T47D (cell line): Measurements from ENCODE around the gene POU2F1.
"Not testable (repeated sequence)": the region's sequence is repeated elsewhere in the genome, so short reads cannot be mapped to it uniquely, and the experiment has no call there.

Experiments used
- DNase-seq, 2 experiments: peaks; one replicate each; pipeline versions ENCODE4 v3.0.0 to v3.0.0-alpha.2; 2011 to 2012; ENCODE audit warnings: low read depth in 1 of 2, low spot score in 1 of 2
- JUND ChIP-seq: IDR thresholded peaks from 2 replicates; pipeline ENCODE4 v1.6.1; 2012; ENCODE audit warnings: low read depth
- in situ Hi-C: cut with HindIII; loops from 2 replicates; pipeline ENCODE4 v1.10.0; 2016; ENCODE audit warnings: low sequenced_read_pairs, low pct_unique_long_range_greater_than_20kb

The POU2F1 gene

GRCh38 chr1:167297222-167298214, 76.8 kb downstream of the POU2F1 start:
- peak in 1 of 2 experiments; percentile 31 for DNase-seq
- in situ Hi-C loops, result no loop called here
- no peak for TF ChIP-seq JUND

- DNase-seq, result no peak
- no peak for TF ChIP-seq JUND
- in situ Hi-C loops, result no loop called here
These were observed 77.6 kb downstream of the POU2F1 start for GRCh38 chr1:167298325-167298724.

GRCh38 chr1:167301355-167301754, 80.7 kb downstream of the POU2F1 start:
- TF ChIP-seq JUND, result no peak
- DNase-seq, result no peak
- in situ Hi-C loops, result no loop called here

GRCh38 chr1:167304165-167304564, 83.5 kb downstream of the POU2F1 start:
- DNase-seq, result no peak
- TF ChIP-seq JUND, result no peak
- in situ Hi-C loops, result no loop called here

- no peak for DNase-seq
- in situ Hi-C loops, result no loop called here
- TF ChIP-seq JUND, result no peak
These were observed 84.5 kb downstream of the POU2F1 start for GRCh38 chr1:167305059-167305705.

- in situ Hi-C loops, result no loop called here
- no peak for DNase-seq
- TF ChIP-seq JUND, result no peak
These were observed 85.1 kb downstream of the POU2F1 start for GRCh38 chr1:167305706-167306277.

GRCh38 chr1:167310732-167311131, 90.0 kb downstream of the POU2F1 start:
- in situ Hi-C loops, result no loop called here
- TF ChIP-seq JUND, result no peak
- DNase-seq, result no peak

- in situ Hi-C loops, result no loop called here
- no peak for TF ChIP-seq JUND
- DNase-seq, result no peak
These were observed 92.2 kb downstream of the POU2F1 start for GRCh38 chr1:167312871-167313270.

- TF ChIP-seq JUND, result no peak
- no peak for DNase-seq
- in situ Hi-C loops, result no loop called here
These were observed 94.0 kb downstream of the POU2F1 start for GRCh38 chr1:167314671-167315070.

GRCh38 chr1:167317463-167317862, 96.8 kb downstream of the POU2F1 start:
- DNase-seq, result no peak
- no peak for TF ChIP-seq JUND
- in situ Hi-C loops, result no loop called here

GRCh38 chr1:167319206-167319605, 98.5 kb downstream of the POU2F1 start:
- DNase-seq, in situ Hi-C loops: not testable (repeated sequence)

- DNase-seq, result no peak
- in situ Hi-C loops, result no loop called here
- TF ChIP-seq JUND, result no peak
These were observed 101.8 kb downstream of the POU2F1 start for GRCh38 chr1:167322483-167322882.

- in situ Hi-C loops, result no loop called here
- DNase-seq, result no peak
- TF ChIP-seq JUND, result no peak
These were observed 104.5 kb downstream of the POU2F1 start for GRCh38 chr1:167325151-167325550.
